DND-41 (cell line): ENCODE results near the gene APC2.

Experiments
- ATAC-seq: fragments of 200-7000 bp; cut with Tn5 transposase; 3 replicates; pipeline ENCODE4 v1.9.1; 2021; ENCODE audit warnings: low read depth; ENCODE audit not compliant: insufficient read depth
- DNase-seq: peaks from one replicate; pipeline ENCODE4 v3.0.0-alpha.2; 2020
- H2AFZ ChIP-seq: 2 replicates; pipeline ENCODE4 v1.6.0; 2012; ENCODE audit warnings: low read depth, low read length
- H3K27ac ChIP-seq: 2 replicates; pipeline ENCODE4 v1.5.1; 2012; ENCODE audit warnings: low read length, inconsistent platforms
- H3K27me3 ChIP-seq: fragments of 200-600 bp; sonication (generic); 2 replicates; pipeline ENCODE4 v1.6.0; 2012; ENCODE audit warnings: low read length, mild to moderate bottlenecking, inconsistent platforms; ENCODE audit not compliant: insufficient read depth, poor library complexity
- H3K36me3 ChIP-seq: 2 replicates; pipeline ENCODE4 v1.5.1; 2012; ENCODE audit warnings: low read length, inconsistent platforms; ENCODE audit not compliant: insufficient read depth
- H3K4me1 ChIP-seq: 2 replicates; pipeline ENCODE4 v1.5.1; 2012; ENCODE audit warnings: mild to moderate bottlenecking, low read length; ENCODE audit not compliant: insufficient read depth
- H3K4me2 ChIP-seq: 2 replicates; pipeline ENCODE4 v1.6.0; 2012; ENCODE audit warnings: mild to moderate bottlenecking, moderate library complexity, low read length, inconsistent platforms; ENCODE audit not compliant: insufficient read depth
- H3K4me3 ChIP-seq, 2 experiments: fragments of 200-600 bp in 1 of 2; shearing (Covaris generic) in 1 of 2; 2 replicates each; pipeline ENCODE4 v1.5.1; 2012 to 2016; ENCODE audit warnings: inconsistent platforms in 2 of 2, low read length in 2 of 2, mild to moderate bottlenecking in 2 of 2, low read depth in 1 of 2, moderate library complexity in 1 of 2
- H3K79me2 ChIP-seq: 2 replicates; pipeline ENCODE4 v1.6.0; 2012; ENCODE audit warnings: low read length, inconsistent platforms; ENCODE audit not compliant: insufficient read depth
- H3K9ac ChIP-seq: 2 replicates; pipeline ENCODE4 v1.6.0; 2012; ENCODE audit warnings: low read depth, mild to moderate bottlenecking, inconsistent platforms, low read length, moderate library complexity
- H3K9me3 ChIP-seq: 2 replicates; pipeline ENCODE4 v1.5.1; 2012; ENCODE audit warnings: low read length, moderate library complexity, mild to moderate bottlenecking, inconsistent platforms; ENCODE audit not compliant: insufficient read depth, severe bottlenecking
- H4K20me1 ChIP-seq: 2 replicates; pipeline ENCODE4 v1.6.0; 2012; ENCODE audit warnings: low read length; ENCODE audit not compliant: insufficient read depth
- CTCF ChIP-seq: IDR thresholded peaks from 2 replicates; pipeline ENCODE4 v1.5.1; 2012; ENCODE audit warnings: borderline replicate concordance, low read length, moderate library complexity, mild to moderate bottlenecking; ENCODE audit not compliant: poor library complexity, severe bottlenecking; ENCODE audit errors: extremely low read depth
- EZH2 ChIP-seq: IDR thresholded peaks from 3 replicates; pipeline ENCODE4 v1.6.1; 2012; ENCODE audit warnings: borderline replicate concordance, low read depth, mild to moderate bottlenecking, moderate library complexity, low read length, inconsistent platforms; ENCODE audit not compliant: severe bottlenecking

The APC2 gene

GRCh38 chr19:1471010-1471514 lies 21.1 kb downstream of the APC2 start:
- peak overlapping the region; percentile 69 for H3K4me2 ChIP-seq
- TF ChIP-seq CTCF (no peak), EZH2 (no peak)
- peak overlapping the region; percentile 39; the same call in 1 of the 2 replicates for H3K9ac ChIP-seq
- H3K4me3 ChIP-seq, result peak overlapping the region in 1 of 2 experiments; percentile 44; a peak in 2 of 4 replicates
- no peaks in the 10 kb centered on the region for H3K27me3 ChIP-seq
- H3K4me1 ChIP-seq, result peaks cover 23% of the 10 kb centered on the region
- peaks cover 75% of the 10 kb centered on the region for H4K20me1 ChIP-seq
- DNase-seq (no peak), ATAC-seq (peak; percentile 22; the same call in 2 of the 3 replicates)
- H3K9me3 ChIP-seq, result no peaks in the 10 kb centered on the region
- H2AFZ ChIP-seq, result no peak overlapping the region
- no peak overlapping the region for H3K27ac ChIP-seq
- peaks cover 17% of the 10 kb centered on the region; the same call in 1 of the 2 replicates for H3K79me2 ChIP-seq
- H3K36me3 ChIP-seq, result peaks cover 14% of the 10 kb centered on the region

GRCh38 chr19:1471515-1472160 lies 21.7 kb downstream of the APC2 start:
- ATAC-seq (peak; percentile 23; the same call in 1 of the 3 replicates), DNase-seq (peak; percentile 43)
- H3K4me3 ChIP-seq, result no peak overlapping the region
- no peaks in the 10 kb centered on the region for H3K27me3 ChIP-seq
- peak overlapping the region; percentile 39; the same call in 1 of the 2 replicates for H3K9ac ChIP-seq
- H3K9me3 ChIP-seq, result no peaks in the 10 kb centered on the region
- peak overlapping the region; percentile 69 for H3K4me2 ChIP-seq
- no peak overlapping the region for H2AFZ ChIP-seq
- no peak for TF ChIP-seq EZH2
- peak; percentile 43 for TF ChIP-seq CTCF
- H3K4me1 ChIP-seq, result peaks cover 27% of the 10 kb centered on the region
- peaks cover 23% of the 10 kb centered on the region for H3K79me2 ChIP-seq
- H3K27ac ChIP-seq, result no peak overlapping the region
- H3K36me3 ChIP-seq, result peaks cover 20% of the 10 kb centered on the region
- H4K20me1 ChIP-seq, result peaks cover 79% of the 10 kb centered on the region

GRCh38 chr19:1472231-1473084 lies 22.5 kb downstream of the APC2 start:
- Histone ChIP-seq H3K27me3 (no peaks in the 10 kb centered on the region), H3K4me3 (no peak overlapping the region), H3K9ac (no peak overlapping the region), H3K9me3 (no peaks in the 10 kb centered on the region), H2AFZ (no peak overlapping the region), H3K27ac (no peak overlapping the region), H4K20me1 (peaks cover 80% of the 10 kb centered on the region), H3K36me3 (peaks cover 23% of the 10 kb centered on the region), H3K79me2 (peaks cover 29% of the 10 kb centered on the region), H3K4me2 (no peak overlapping the region), H3K4me1 (peaks cover 33% of the 10 kb centered on the region)
- no peak for DNase-seq
- no peak for ATAC-seq
- TF ChIP-seq CTCF, result no peak
- TF ChIP-seq EZH2, result no peak
